Gastrocnemius medialis (tissue), 4 donors: ENCODE results near the gene BBS9.

Experiments used
- CTCF ChIP-seq, 5 experiments: fragments of 450-650 bp in 3 of 5; fragments of 200-600 bp in 2 of 5; sonication (generic) in 2 of 5; IDR thresholded peaks in 4 of 5; conservative IDR thresholded peaks in 1 of 5; 1 replicate in 4 of 5; 2 replicates in 1 of 5; pipeline ENCODE4 v1.5.1; 2016 to 2019; ENCODE audit warnings: antibody characterized with exemption in 5 of 5, mild to moderate bottlenecking in 3 of 5, moderate library complexity in 3 of 5
- POLR2A ChIP-seq, 2 donors: fragments of 450-650 bp; IDR thresholded peaks; one replicate each; pipeline ENCODE4 v1.6.1; 2017; ENCODE audit warnings: antibody characterized with exemption in 2 of 2, mild to moderate bottlenecking in 2 of 2, moderate library complexity in 2 of 2

DNA sequence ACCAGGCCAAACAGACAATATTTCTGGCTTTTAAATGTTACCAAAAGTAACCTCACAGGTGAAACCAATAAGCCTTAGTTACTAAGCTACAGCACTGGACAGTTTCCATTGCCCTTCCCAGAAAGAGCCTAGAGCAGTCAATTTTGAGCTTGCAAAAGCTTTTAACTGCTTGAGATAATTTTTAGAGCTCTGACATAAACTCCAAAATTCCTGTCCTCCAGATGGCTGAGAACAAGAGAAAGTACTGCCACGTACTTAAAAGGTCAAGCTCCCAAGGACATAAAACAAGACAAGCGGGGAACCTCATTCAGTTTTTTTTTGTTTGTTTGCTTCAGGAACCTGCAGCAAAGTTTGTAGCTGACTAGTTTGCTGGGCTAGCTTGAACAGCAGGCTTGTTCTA lies 54.1 kb downstream of the BBS9 start:
- no peak for TF ChIP-seq CTCF (IDR thresholded peaks at IDR 0.05 in 4 of 5, conservative IDR thresholded peaks at IDR 0.05 in 1 of 5)
- no peak for TF ChIP-seq POLR2A (IDR thresholded peaks at IDR 0.05)
